Fibroblast of the conjunctiva (primary cell): ENCODE measurements around the gene MILR1.
"Not testable (repeated sequence)": the region's sequence is repeated elsewhere in the genome, so short reads cannot be mapped to it uniquely, and the experiment has no call there.

Source experiments
- DNase-seq: peaks from one replicate; pipeline ENCODE4 v3.0.0-alpha.2; 2010; ENCODE audit warnings: low read depth

MILR1 gene, protein sequence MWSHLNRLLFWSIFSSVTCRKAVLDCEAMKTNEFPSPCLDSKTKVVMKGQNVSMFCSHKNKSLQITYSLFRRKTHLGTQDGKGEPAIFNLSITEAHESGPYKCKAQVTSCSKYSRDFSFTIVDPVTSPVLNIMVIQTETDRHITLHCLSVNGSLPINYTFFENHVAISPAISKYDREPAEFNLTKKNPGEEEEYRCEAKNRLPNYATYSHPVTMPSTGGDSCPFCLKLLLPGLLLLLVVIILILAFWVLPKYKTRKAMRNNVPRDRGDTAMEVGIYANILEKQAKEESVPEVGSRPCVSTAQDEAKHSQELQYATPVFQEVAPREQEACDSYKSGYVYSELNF

DNA sequence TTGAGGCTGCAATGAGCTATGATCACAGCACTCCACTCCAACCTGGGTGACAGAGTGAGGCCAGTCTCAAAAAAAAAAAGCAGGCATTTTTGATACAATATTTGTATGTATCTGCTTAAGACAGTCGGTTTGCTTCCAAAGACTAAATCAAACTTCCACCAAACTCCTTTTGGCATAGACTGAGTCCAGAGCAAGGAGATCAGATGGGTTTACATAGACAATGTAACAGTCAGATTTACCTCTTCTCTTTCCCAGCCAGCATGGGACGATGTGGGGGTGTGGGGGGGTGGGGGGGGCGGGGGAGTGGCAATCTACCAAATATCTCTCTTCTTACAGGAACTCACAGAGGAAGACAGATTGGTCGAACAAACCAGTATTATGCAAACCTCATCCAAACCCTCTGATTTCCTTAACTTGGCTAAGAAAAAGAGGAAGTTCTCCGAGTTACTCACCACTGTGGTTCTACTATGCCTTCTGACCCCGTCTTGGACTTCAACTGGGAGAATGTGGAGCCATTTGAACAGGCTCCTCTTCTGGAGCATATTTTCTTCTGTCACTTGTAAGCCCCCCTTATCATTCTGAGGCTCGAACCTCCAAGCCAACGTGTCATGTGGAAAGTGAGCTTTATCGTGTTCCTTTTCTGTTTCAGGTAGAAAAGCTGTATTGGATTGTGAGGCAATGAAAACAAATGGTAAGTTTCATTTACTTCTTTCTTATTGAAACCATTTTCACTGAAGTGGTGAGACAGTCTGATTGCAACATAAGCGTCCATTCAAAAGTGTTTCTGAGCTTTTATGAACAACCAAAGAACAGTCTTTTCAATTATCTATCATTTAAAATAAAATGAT is at the start of gene MILR1:
TSS of gene MILR1 (plus strand) at position 451 of the 848 bp plus-strand sequence. CDS start at position 505, 54 bp downstream.
- DNase-seq, result peak; percentile 89

DNA sequence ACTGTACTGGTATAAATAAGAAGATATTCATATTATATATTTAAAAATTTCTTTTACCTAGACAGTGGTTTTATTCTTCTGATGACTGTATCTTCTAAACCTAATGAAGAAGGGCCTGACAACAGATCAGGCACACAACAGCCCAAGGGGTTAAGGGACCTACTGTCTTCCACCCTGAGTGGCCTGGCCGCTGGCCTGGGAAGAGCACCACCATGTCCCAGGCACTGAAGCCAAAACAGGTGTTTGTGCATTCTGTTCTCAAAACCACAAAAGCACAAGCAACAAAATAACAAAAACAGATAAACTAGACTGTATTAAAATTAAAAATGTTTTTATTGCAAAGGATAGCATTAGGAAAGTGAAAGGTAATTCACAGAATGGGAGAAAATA is 49.2 kb upstream of the MILR1 start:
- DNase-seq, result no peak

DNA sequence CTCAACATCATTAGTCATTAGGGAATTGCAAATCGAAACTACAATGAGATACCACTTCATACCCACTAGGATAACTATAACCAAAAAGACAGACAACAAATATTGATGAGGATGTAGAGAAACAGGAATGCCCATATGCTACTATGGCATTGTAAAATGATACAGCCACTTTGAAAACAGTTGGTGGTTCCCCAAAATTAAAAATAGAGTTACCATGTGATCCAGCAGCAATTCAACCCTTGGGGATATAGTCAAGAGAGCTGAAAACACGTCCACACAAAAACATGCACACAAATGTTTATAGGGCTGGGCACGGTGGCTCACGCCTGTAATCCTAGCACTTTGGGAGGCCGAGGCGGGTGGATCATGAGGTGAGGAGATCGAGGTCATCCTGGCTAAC is 48.3 kb upstream of the MILR1 start:
- no peak for DNase-seq

DNA sequence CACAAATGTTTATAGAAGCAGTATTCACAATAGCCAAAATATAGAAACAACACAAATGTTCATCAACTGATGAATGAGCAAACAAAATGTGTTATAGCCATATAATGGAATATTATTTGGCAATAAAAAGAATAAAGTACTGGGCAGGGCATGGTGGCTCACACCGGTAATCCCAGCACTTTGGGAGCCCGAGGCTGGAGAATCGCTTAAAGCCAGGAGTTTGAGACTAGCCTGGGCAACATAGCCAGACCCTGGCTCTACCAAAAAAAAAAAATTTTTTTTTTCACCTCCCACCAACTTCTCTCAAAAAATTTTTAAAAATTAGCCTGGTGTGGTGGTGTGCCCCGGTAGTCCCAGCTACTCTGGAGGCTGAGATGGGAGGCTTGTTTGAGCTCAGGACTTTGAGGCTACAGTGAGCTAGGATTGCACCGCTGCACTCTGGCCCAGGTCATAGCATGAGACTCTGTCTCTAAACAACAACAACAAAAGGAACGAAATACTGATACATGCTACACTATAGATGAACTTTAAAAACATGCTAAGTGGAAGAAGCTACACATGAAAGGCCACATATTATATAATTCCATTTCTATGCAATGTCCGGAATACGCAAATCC is 47.6 kb upstream of the MILR1 start:
- DNase-seq, result no peak

DNA sequence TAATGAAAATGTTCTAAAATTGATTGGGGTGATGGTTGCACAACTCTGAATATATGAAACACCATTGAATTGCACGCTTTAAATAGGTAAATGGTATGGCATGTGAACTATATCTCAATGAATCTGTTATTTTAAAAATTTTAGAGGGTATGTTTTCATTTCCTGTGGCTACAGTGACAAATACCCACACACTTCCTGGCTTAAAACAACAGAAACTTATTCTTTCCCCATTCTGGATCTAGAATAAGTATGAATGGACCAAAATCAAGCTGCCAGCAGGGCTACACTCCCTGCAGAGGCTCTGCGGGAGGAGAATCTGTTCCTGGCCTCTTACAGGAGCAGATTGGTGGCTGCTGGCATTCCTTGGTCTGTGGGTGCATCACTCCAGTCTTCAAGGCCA is 47.0 kb upstream of the MILR1 start:
- DNase-seq, result no peak

DNA sequence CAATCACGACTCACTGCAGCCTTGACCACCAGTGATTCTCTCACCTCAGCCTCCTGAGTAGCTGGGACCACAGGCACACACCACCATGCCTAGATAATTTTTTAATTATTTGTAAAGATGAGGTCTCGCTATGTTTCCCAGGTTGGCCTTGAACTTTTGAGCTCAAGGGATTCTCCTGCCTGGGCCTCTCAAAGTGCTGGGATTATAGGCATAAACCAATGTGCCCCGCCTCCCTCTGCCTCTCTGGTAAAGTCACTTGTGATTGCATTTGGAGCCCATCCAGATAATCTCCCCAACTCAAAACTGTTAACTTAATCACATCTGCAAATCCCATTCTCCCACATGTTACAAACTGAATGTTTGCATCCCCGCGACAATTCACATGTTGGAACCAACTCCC is 46.4 kb upstream of the MILR1 start:
- DNase-seq, result no peak

DNA sequence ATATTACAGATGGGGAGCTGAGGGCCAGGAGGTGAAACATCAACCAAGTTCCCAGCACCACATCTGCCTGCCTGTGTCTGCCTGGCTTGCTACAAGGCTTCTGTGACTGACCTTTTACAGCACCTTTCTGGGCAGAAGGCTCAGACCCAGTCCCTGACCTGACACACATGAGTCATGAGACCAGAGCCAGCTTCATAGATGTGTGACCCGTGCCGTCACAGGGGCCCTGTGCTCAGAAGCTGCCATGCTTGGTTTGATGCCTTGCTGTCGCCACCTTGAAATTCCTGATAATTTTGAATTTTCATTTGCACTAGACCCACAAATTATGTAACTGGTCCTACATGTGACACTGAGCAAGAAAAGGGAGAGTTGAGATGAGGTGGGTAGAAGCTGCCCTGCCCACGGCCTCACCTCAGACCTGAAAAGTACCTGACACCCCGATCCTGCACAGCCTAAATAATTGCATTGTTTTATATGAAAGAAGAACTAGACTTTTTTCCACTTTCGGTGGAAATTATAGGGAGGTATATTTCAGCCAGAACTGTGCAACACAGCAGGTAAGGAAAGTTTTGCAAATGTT is 44.9 kb upstream of the MILR1 start:
- no peak for DNase-seq

DNA sequence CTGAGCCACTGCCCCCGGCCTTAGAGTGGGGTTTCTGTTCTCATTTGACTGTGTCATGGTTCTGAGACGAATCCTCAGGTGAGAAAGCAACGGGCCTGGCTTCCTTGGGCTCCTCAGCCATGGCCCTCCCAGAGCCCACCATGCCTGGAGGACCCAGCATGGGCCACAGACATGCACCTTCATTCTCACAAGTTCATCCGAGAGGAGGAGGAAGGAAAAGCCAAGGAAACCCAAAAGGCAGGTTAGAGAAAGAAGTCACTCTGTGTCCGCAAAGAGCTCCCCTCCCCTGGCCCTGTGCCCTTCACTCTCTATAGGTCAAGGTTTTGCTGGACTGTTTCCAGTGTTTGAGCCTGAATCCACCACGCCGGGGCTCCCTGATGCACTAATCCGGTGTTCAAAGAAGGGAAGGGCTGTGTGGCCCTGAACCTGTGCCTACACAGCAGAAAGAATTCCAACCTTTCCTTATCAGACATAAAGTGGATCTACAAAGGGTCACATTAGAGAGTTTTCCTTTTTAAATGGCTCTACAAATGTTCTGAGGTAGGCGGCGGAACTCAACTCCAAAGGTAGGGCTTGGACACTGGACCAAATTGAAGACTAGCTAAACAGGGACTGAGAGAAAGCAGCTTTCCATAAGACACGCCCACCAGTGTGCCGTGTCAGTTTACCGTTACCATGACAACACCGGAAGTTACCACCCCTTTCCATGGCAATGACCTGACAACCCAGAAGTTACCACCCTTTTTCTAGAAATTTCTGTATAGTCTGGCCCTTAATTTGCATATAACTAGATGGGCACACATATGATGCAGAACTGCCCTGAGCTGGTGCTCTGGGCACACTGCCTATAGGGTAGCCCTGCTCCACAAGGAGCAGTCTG is 42.4 kb upstream of the MILR1 start:
- DNase-seq, result peak; percentile 9

DNA sequence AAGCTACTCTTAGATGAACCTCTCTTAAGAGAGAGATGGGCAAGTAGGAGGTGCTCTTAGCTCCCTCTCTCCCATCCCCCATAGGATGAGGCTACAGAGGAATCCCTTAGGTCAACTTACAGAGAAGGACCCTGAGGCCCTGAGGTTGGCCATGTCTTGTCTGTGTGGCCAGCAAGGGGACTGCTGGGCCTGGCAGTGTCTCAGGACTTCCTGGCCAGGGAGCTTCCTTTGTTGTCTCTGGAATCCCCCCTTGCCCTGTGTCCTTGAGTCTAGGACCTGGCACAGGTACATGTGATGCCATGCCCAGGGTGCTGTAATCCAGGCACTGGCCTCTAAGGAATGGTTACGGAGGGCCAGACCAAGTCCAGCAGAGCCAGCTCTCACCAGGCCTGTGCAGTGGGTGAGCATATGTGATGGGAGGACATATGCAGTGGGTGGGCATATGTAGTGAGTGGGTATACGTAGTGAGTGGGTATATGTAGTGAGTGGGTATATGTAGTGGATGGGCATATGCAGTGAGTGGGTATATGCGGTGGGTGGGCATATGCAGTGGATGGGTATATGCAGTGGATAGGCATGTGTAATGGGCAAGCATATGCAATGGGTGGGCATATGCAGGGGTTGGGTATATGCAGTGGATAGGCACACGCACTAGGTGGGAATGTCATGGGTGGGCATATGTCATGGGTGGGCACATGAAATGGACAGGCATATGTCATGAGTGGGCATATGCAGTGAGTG is 38.0 kb upstream of the MILR1 start:
- DNase-seq, result no peak

DNA sequence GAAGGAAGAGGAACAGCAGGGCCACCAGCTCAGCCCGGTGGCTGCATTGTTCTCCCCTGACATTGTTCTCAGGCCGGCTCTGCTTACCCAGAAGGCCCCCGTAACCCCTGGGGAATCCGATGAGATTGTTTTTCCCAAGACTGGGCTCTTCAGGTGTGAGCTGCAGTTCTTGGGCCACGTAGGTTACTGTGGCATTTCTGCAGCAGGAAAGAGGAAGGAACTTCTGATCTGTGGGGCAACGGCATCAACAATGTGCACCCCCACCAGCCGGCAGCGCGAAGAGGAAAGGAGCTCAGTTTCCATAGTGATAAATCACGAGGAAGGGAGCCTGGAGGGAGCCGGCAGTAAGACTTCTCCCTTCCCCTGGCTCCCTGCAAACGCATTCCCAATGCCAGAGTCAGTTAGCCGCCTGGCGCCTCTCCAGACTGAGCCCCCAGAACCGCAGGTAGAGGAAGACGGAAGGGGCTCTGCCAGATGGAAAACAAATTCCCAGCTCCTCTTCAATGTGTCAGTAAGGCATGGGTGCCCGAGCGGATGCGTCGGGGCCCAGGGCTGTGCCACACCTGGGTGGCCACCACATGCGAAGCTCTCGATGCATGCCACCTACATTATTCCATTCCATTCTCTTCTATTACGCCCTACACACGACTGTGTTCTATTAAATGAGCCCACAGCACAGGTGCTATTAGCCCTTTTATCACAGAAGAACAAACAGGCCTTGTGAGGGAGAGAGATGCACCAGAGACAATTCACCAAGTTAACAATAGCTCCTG is 36.7 kb upstream of the MILR1 start:
- no peak for DNase-seq

DNA sequence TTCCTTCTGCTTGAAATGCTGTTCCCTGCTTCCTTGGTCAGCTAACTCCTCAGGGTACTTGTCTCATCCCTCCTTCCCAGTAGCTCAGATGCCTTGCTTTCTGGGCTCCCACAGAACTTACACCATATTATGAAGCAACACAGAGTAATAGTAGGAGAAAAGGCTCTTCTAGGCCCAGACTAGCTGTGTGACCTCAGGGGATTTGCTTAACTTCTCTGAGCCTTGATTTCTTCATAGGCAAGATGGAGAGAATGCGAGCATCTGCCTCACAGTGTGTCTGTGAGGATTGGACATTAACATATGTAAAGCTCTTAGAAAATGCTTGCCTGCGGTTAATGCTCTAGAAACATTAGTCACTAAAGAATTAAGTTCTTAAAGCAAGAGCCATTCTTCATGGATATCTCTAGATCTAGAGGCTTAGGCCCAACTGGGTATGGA is 36.0 kb upstream of the MILR1 start:
- DNase-seq, result no peak

DNA sequence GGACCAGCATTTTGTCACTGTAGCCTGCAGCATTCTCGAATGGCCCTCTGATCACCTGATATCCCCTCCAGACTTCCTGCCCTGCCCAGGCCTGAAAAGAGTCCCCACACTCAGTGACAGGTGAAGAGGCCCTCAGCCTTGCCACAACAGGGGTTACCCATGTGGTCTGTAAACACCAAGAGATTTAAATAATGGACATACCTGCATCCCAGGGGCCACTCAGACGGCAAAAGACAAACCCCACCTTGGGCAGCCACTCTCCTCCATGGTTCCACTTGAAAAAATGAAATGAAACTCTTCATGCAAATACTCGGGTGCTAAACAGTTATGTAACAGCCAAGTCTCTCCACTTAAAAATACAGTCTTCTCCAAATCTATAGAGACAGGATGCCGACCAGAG is 35.4 kb upstream of the MILR1 start:
- no peak for DNase-seq

DNA sequence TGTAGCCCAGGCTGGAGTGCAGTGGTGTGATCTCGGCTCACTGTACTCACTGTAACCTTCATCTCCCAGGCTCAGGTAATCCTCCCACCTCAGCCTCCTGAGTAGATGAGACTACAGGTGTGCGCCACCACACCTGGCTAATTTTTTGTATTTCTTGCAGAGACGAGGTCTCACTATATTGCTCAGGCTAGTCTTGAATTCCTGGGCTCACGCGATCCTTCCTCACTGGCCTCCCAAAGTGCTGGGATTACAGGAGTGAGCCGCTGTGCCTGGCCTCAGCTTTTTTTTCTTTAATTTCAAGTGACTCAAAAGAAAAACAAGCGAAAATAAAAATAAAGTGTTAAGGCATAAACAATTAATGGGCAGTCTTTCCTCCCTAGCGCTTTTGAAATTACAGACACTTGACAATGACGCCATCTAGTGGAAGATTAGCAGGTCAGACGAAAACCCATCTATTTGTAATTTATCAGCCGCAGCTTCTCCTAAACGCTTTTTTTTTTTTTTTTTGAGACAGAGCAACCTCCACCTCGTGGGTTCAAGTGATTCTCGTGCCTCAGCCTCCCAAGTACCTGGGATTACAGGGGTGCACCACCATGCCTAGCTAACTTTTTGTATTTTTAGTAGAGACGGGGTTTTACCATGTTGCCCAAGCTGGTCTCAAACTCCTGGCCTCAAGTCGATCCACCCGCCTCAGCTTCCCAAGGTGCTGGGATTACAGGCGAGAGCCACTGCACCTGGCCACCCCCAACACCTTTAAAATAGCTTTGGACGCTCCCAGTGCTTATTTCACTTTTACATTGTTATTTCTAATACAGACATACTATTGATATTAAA is 30.2 kb upstream of the MILR1 start:
- DNase-seq, result peak; percentile 74

DNA sequence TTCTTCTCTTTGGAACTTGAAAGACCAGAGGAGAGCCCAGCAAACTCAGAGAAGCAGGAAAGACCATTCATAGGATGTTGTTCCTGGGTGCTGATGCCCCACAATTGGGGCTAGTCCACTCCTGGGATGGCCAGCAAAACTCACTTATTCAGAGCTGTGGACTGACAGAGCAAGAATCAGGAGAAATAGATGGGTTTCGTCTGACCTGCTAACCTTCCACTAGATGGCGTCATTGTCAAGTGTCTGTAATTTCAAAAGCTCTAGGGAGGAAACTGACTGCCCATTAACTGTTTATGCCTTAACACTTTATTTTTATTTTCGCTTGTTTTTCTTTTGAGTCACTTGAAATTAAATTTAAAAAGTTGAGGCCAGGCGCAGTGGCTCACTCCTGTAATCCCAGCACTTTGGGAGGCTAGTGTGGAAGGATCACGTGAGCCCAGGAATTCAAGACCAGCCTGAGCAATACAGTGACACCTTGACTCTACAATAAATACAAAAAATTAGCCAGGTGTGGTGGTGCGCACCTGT is 28.7 kb upstream of the MILR1 start:
- DNase-seq, result peak; percentile 83

DNA sequence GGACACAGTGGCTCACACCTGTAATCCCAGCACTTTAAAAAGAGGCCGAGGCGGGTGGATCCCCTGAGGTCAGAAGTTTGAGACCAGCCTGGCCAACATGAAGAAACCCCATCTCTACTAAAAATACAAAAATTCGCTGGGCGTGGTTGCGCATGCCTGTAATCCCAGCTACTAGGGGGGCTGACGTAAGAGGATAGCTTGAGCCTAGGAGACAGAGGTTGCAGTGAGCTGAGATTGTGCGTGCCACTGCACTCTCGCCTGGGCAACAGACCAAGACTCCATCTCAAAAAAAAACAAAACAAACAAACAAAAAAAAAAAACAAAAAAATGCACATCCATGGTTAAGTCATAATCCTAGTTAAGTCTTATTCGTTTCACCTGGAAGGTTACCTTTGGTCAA is 26.8 kb upstream of the MILR1 start:
- DNase-seq, result not testable (repeated sequence)

DNA sequence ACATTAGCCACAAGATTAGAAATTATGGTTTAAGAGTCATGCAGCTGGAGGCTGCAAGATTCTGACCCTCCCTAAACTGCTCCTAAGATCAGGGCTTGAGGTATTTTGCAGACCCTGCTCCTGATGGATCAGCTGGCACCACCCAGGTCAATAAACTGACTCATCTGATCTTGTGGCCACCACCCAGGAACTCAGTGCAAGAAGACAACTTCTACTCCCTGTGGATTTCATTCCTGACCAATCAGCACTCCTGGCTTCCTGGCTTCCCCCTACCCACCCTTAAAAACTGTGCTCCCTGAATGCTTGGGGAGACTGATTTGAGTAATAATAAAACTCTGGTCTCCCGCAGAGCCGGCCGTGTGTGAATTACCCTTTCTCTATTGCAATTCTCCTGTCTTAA is 25.0 kb upstream of the MILR1 start:
- DNase-seq, result no peak

DNA sequence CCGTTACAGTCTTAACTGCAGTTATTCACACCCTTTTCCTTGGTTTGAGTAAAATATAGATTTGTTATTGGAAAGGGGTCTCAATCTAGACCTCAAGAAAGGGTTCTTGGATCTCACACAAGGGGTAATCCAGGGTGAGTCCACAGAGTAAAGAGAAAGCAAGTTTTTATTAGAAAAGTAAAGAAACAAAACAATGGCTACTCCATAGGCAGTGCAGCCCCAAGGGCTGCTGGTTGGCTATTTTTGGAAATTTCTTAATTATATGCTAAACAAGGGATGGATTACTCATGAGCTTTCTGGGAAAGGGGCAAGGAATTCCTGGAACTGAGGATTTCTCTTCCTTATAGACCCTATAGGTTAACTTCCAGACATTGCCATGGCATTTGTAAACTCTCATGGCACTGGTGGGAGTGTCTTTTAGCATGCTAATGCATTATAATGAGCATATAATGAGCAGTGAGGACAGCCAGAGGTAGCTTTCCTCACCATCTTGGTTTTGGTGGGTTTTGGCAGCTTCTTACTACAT is 24.5 kb upstream of the MILR1 start:
- no peak for DNase-seq

DNA sequence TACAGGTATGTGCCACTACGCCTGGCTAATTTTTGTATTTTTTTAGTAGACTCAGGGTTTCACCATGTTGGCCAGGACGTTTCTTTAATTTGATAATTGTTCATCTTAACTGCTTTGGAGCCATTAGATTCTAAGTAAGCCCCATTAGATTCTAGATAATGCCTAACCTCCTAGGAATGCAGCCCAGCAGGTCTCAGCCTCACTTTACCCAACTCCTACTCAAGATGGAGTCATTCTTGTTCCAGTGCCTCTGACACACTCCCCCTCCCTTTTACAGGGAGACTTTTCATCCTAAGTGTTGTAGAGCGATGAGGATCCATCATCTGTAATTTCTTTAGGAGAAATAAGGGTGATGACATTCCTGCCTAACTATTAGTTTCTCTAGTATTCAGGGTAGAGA is 23.7 kb upstream of the MILR1 start:
- no peak for DNase-seq

DNA sequence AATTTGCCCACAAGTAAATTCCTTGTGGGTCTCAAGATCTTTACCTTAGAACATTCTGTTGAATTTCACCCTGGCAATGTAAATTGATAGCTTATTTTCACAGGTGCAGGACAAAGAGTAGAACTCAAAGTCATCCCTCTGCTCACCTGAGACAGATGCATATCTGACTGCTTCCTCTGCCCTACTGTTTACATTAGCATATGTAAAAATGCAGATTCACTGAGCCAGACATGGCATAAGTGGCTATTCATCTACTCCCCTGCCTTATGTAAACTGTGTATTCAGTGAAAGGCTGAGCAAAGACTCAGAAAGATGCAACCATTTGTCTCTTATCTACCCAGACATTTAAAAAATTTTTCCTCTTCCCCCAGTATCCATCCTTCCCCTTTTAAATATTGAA is 22.3 kb upstream of the MILR1 start:
- DNase-seq, result no peak
